SK-MEL-5 (cell line): ENCODE measurements around the gene FAM50A. TPM values are rescaled to one million over a fixed set of nuclear protein-coding genes. Genes with fewer than 3 reads are reported as not detected.
A peak's percentile ranks its signal among the peaks of the same experiment; 100 is the strongest.
"Not testable (repeated sequence)": the region's sequence is repeated elsewhere in the genome, so short reads cannot be mapped to it uniquely, and the experiment has no call there.

Experiments
- DNase-seq: peaks from one replicate; pipeline ENCODE4 v3.0.0-alpha.2; 2016; ENCODE audit warnings: low read depth, low spot score
- in situ Hi-C: cut with HindIII; loops from 2 replicates; pipeline ENCODE4 v1.10.0; 2016; ENCODE audit warnings: low sequenced_read_pairs, high pct_unique_total_duplicates, low pct_unique_long_range_greater_than_20kb
- polyA plus RNA-seq, 2 experiments: library from polyadenylated mRNA; depleted of rRNA; stranded (reverse); fragments of >200 nt; gene quantifications; 2 replicates each; pipeline ENCODE4 v1.2.3, GENCODE V29; 2015
- total RNA-seq: library from RNA; depleted of rRNA; stranded (reverse); fragments of >200 nt; shearing (Covaris generic); gene quantifications from 2 replicates; pipeline ENCODE4 v1.2.3, GENCODE V29; 2014; rRNA removed

Gene FAM50A, protein sequence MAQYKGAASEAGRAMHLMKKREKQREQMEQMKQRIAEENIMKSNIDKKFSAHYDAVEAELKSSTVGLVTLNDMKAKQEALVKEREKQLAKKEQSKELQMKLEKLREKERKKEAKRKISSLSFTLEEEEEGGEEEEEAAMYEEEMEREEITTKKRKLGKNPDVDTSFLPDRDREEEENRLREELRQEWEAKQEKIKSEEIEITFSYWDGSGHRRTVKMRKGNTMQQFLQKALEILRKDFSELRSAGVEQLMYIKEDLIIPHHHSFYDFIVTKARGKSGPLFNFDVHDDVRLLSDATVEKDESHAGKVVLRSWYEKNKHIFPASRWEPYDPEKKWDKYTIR
- 83.0 and 85.2 TPM in 2 replicates for total RNA-seq
- 95.9 and 105 TPM in 2 replicates for polyA plus RNA-seq (2015; cell fraction: cytosol; rRNA removed)
- polyA plus RNA-seq (2015; cell fraction: nucleus; rRNA removed), result 270 and 276 TPM in 2 replicates

DNA sequence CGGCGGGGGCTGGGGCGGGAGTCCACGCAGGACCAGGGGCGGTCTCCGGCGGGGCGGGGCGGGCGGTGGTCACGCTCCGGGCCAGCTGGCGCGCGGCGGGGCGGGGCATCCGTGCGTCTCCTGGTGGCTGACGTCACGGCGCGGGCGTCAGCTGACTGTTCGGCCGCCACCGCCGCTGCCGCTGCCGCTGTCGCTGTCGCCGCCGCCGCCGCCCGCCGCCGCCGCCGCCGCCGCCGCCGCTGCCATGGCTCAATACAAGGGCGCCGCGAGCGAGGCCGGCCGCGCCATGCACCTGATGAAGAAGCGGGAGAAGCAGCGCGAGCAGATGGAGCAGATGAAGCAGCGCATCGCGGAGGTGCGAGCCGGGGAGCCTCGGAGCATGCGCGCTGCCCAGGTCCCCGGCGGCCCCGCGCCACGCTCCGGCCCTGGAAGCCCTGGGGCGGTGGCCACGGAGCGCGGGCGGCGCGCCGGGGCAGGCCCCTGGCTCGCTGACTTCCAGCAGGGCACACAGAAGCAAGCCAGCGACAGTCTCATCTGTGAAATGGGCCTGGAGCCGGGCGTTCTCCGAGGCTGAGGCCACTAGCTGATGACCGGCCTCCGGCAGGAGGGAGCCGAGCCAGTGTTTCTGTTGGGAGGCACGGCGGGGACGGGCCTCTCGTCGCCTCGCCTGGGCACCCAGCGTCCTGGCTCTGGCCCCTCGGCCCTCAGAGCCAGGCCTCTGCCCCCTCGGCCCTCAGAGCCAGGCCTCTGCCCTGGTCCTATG, at the start of gene FAM50A:
FAM50A (plus strand) TSS at position 150 of the 763 bp plus-strand sequence; CDS start at position 245, 95 bp downstream.
- in situ Hi-C loops, result no loop called here
- peak; percentile 60 for DNase-seq

DNA sequence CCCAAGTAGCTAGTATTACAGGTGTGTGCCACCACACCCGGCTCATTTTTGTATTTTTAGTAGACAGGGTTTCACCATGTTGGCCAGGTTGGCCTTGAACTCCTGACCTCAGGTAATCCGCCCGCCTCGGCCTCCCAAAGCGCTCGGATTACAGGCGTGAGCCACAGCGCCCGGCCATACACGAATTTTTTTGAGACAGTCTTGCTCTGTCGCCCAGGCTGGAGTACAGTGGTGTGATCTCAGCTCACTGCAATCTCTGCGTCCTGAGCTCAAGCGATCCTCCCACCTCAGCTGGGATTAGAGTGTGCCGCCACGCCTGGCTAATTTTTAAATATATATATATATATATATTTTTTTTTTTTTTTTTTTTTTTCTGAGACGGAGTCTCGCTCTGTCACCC, 47.6 kb upstream of the FAM50A start:
- in situ Hi-C loops, DNase-seq: not testable (repeated sequence)

DNA sequence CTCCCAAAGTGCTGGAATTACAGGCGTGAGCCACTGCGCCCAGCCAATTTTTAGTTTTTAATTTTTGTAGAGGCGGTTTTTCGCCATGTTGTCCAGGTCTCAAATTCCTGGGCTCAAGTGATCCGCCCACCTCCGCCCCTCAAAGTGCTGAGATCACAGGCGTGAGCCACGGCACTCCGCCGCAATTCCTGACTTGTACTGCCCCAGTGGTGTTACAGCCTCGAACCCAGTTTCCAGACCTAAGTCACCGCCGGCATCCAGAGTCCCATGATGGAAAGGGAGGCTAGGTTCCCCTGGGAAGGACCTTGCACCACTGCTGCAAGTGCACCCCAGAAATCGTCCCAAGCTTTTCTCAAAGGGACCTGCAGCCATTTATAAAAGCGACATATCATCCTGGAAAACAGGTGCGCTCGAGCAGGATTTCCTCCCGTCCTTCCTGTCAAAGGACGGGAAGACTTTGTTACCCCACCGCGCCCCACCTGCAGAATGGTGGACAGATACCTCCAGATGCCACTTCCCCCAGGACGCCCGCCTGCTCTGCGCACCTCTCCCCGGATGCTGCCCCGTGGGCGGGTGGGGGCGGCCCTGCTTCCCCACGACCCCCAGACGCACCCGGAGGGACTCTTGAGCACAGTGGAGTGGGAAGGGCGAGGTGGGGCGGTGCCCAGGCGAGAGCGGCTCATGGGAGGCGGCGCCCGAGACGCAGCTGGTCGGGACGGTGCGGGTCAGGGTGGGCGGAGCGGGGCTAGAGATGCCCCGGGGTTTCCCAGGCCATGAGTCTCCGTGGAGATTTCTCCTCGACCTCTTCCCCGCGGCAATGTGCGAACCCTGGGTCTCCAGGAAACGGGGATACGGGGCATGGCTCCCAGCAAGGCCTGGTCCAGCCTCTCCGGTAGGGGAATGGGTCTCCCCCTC, 46.7 kb upstream of the FAM50A start:
- peak; percentile 33 for DNase-seq
- in situ Hi-C loops, result no loop called here

DNA sequence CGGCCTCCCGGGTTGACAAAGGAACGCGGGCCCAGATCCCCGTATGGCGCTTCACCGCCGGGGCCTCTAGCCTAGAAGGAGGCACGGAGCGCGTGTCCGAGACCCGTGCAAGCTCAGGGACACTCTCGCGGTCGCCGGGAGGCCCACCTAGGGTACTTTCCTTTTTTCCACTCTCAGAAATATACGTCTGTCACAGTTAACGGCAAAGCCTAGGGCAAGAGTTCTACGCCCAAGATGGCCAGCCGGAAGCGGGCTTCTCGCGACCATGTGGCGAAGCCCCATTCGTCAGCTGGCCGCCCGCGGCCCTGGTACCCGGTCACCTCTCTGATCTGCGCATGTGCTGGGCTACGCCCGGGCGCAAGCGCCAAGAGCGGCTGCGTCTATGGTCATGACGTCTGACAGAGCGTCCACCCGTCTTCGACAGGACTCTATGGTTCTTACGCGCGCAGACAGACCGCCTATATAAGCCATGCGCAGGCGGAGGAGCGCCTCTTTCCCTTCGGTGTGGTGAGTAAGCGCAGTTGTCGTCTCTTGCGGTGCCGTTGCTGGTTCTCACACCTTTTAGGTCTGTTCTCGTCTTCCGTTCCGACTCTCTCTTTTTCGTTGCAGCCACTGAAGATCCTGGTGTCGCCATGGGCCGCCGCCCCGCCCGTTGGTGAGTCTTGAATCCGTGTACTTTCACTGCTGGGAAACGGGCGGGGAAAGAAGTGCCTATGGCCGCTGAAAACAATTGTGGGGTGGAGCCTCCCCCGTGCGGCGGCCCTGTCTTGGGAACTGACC, 45.9 kb upstream of the FAM50A start, which contains the start of gene RPL10:
RPL10 (plus strand) TSS at position 490 of the 780 bp plus-strand sequence; CDS start at position 633, 143 bp downstream.
- in situ Hi-C loops, result no loop called here
- DNase-seq, result peak; percentile 95

DNA sequence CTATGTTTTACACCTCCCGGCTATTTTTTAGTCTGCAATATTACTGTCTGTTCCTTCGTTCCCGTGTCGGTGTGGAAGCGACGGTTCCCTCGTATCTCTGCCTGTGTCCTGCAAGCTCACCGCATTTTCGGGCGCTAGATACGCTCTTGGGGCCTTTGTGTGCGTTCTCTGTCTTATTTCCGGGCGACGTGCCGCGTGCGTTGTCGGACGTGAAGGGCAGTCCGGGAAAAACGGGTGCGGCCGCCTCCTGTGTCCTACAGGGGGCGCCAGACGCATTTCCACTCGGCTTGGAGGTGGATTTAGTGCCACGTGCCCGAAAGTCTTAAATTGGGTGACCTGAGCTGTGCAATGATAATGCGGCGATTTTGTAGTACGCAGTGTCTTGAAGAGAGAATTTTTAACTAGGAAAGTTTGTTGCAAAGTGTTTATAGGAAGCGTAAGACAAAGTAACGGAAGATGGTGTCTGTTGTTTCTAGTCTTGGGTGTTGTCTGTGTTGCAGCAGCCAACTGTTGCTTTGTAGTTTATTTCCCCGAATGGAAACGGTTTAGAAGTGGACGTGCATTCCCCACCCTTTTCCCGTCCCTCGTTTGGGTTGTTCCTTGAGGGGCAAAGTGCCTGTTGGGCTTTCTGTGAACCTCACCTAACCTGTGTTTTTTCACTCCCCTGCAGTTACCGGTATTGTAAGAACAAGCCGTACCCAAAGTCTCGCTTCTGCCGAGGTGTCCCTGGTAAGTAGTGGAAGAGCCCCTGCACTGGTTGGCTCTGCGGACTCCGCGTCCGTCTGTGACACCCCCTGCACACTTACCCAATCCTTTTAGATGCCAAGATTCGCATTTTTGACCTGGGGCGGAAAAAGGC, 45.0 kb upstream of the FAM50A start:
- DNase-seq, result peak; percentile 79
- in situ Hi-C loops, result no loop called here

DNA sequence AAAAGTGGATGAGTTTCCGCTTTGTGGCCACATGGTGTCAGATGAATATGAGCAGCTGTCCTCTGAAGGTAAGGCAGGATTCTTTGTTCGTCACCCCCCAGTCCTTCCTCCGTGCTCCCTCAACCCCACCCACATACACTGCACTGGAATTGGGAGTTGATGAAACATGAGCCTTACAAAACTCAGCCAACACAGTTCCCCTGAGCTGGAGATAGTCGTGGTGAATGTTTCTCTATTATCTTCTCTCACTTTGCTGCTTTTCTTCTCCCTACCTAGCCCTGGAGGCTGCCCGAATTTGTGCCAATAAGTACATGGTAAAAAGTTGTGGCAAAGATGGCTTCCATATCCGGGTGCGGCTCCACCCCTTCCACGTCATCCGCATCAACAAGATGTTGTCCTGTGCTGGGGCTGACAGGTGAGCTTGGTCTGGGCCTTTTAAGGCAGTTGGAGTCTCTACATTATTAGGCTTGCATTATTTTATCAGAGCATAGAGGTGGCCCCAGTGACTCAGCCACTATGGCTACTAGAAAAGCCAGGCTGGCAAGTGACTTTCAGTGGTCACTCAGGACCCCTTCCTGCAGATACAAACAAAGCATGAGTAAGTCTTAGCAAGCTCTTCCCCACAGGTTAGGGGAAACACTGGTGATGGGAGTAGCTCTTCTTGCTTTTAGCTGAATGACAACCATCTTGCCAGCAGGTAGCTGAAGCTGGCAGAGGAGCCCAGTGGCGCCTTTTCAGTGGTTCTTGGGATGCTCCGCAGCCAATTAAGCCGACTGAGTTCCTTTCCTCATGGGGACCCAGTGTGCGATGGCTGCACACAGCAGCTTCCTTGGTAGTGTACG, 44.2 kb upstream of the FAM50A start:
- DNase-seq, result no peak
- in situ Hi-C loops, result no loop called here

DNA sequence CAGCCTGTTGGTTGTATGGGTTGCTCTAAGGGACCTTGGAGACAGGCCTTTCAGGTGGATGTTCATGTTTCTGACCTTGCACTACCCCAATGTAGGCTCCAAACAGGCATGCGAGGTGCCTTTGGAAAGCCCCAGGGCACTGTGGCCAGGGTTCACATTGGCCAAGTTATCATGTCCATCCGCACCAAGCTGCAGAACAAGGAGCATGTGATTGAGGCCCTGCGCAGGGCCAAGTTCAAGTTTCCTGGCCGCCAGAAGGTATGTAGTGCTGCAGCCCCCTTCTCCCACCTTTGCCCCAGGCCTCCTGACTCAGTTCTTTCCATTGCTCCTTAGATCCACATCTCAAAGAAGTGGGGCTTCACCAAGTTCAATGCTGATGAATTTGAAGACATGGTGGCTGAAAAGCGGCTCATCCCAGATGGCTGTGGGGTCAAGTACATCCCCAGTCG, 43.5 kb upstream of the FAM50A start:
- in situ Hi-C loops, result not testable (repeated sequence)

DNA sequence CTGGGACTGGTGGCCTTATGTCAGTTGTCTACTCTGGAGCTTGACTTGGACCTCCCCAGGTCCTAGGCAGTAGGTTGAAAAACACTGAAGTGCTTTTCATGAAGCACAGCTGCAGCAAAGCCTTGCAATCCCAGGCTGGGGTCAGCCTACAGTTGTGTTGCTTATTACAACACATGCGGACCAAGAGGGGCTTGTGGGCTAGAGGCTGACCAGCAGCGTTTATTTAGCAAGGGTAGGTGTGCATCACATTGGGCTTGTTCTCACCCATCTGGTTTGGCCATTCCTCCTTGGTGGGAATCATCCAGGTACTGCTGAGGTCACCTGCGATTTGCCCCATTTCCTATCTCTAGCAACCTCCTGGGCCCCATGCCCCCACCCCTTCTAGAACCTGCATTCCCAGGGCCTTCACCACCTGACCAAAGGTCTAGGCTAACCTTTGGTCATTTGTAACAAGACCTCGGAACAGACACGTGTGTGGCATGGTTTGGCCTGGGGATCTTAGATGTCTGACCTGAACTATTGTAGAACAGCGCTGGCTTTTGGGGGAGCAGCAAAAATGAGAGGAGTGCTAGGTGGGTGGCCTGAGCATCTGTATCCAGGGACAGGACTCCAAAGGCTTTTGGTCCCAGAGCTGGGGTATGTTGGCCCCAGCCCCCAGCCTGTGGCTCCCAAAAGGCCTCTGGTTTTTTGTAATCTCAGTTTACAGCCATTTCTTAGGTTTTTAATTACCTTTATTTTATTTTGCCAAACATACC, 42.7 kb upstream of the FAM50A start:
- in situ Hi-C loops, result no loop called here
- peak; percentile 39 for DNase-seq

More for the DNA sequence above, 43.5 kb upstream of the FAM50A start:
- DNase-seq, result not testable (repeated sequence)

DNA sequence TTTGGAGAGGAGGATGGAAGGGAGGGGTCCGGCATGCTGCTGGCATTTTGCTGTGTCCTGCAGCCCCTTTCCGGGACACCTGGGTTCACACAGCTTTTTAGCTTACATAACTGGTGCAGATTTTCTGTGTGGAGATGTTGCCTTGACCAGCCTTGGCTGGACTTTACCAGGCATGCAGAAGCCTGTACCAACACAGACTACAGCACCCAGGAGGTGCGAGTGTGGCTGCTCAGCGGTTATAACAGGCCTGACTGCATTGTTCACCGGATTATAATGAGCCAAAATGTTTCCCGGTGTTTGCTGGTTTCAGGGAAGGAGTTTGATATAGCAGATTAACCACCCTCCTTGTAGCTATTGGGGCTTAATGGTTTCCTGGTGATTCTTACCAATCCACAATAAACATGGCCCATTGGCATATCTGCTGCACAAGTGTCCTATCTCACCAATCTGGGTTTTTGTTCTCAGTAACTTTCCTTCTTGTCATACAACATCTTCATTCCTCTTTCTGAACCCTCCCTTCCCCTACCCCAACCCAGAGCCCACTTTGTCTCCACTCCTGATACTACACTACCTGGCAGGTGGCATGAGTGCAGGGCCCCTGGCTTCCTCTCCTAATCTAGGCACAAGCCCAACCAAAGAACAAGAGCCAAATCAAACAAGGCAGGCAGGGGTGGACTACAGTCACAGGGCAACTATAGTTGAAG, 41.9 kb upstream of the FAM50A start:
- DNase-seq, result no peak
- in situ Hi-C loops, result no loop called here

DNA sequence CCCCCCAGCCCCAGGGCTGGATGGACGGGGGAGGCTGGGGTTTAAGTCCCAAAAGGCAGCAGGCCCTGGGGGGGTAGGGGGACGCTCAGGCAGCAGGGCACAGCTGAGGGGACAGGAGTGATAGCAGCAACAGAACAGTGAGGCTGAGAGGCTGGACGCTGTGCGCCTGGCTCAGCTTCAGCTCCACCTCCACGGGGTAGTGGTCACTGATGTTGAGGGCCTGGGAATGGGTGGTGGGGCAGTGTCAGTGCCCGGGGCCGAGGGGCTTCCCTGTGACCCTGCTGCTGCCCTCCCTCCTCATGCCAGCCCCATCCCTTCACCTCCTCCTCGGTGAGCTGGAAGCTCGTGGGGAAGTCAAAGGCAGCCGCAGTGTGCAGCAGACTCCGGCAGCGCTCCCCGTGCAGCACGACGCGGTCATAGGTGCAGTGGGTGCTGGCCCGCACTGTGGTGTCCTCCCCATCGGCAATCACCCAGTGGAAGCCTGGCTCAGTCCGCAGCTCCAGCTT, 41.3 kb upstream of the FAM50A start:
- DNase-seq, result no peak
- in situ Hi-C loops, result no loop called here

DNA sequence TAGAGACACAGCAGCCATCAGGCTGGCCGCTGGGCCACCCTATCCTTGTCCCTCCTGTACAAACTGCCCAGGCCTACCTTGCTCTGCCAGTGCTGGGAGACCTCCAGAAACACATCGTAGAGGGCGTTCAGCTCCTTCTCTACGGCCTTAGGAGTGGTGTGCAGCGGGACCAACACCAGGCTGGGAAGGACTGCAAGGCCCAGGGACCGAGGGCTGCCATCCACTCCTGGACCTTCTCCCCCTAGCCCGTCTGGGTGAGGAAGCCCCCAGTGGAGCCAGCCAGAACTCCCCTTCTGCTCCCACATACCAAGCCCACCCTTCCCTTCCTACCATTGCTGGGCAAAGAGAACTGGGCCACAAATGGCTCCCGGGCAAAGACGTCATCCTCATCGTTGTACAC, 40.7 kb upstream of the FAM50A start:
- in situ Hi-C loops, result no loop called here
- DNase-seq, result no peak

DNA sequence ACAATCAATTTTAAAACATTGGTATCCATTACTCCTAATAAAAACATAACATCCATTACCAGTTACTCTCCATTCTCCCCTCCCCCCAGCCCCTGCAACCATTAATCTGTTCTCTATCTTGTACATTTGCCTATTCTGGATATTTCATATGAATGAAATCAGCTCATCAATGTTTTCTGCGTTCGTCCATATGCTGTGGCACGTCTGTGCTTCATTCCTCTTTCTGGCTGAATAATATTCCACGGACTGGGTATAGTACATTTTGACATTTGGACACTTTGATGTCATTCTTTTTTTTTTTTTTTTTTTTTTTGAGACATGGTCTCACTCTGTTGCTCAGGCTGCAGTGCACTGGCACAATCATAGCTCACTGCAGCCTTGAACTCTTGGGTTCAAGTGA, 40.1 kb upstream of the FAM50A start:
- in situ Hi-C loops, result no loop called here
- DNase-seq, result no peak

DNA sequence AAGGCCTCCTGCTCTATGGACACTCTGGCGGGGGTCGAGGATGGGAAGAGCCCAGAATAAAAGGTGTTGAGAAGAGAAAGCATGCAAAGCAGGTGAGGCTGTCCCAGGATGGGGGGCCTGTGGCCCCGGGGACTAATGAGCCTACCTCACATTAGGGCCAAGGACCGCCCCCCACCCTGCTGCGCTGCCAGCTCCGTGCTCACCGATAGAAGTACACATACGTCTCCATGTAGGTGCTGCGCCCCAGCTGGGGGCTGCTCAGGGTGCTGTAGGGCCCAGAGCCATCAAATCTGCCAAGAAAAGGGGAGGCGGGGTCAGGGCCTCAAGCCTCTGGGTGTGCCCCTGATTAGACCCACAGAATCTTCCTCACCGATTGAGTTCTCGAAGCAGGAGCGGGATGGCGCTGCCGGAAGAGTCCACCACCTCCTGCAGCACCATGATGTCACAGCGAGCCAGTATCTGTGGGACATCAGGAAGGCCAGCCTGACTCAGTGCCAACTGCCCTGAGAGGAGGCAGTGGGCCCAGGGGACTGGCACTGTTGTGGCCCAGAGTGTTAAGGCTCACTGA, 39.2 kb upstream of the FAM50A start:
- in situ Hi-C loops, result no loop called here
- no peak for DNase-seq
